RWPE2 (cell line): ENCODE results near the gene CALML5.

Source experiments
- ATAC-seq: fragments of 200-7000 bp; cut with Tn5 transposase; 3 replicates; pipeline ENCODE4 v1.9.1; 2021; ENCODE audit warnings: low read depth
- DNase-seq: peaks from one replicate; pipeline ENCODE4 v3.0.0-alpha.2; 2020; ENCODE audit warnings: low spot score
- H3K27ac ChIP-seq: fragments of 450-650 bp; 2 replicates; pipeline ENCODE4 v1.5.1; 2017; ENCODE audit warnings: mild to moderate bottlenecking; ENCODE audit not compliant: poor library complexity, severe bottlenecking
- H3K27me3 ChIP-seq: fragments of 250-450 bp; sonication (Bioruptor Pico); 2 replicates; pipeline ENCODE4 v1.5.1; 2021; ENCODE audit warnings: mild to moderate bottlenecking, moderate library complexity; ENCODE audit not compliant: insufficient read depth, poor library complexity, severe bottlenecking
- H3K36me3 ChIP-seq: fragments of 250-450 bp; sonication (Bioruptor Pico); 2 replicates; pipeline ENCODE4 v1.5.1; 2020; ENCODE audit warnings: low read depth, mild to moderate bottlenecking, moderate library complexity
- H3K4me1 ChIP-seq: fragments of 250-450 bp; sonication (Bioruptor Pico); 2 replicates; pipeline ENCODE4 v1.5.1; 2021; ENCODE audit warnings: mild to moderate bottlenecking, moderate library complexity; ENCODE audit not compliant: insufficient read depth, poor library complexity, severe bottlenecking
- H3K4me3 ChIP-seq: fragments of 250-450 bp; sonication (Bioruptor Pico); 2 replicates; pipeline ENCODE4 v1.5.1; 2021; ENCODE audit warnings: mild to moderate bottlenecking, moderate library complexity; ENCODE audit not compliant: severe bottlenecking
- H3K9me3 ChIP-seq: fragments of 250-450 bp; sonication (Bioruptor Pico); 2 replicates; pipeline ENCODE4 v1.5.1; 2021; ENCODE audit warnings: mild to moderate bottlenecking, moderate library complexity; ENCODE audit not compliant: severe bottlenecking
- TF ChIP-seq, protein P1 (sequence below): fragments of 450-650 bp; IDR thresholded peaks from one replicate; pipeline ENCODE4 v1.5.1; 2017; ENCODE audit warnings: mild to moderate bottlenecking, moderate library complexity; ENCODE audit not compliant: poor library complexity, severe bottlenecking

The CALML5 gene

GRCh38 chr10:5494611-5495010 lies 4.8 kb downstream of the CALML5 start:
- peaks cover 5% of the 10 kb centered on the region for H3K4me1 ChIP-seq

DNA sequence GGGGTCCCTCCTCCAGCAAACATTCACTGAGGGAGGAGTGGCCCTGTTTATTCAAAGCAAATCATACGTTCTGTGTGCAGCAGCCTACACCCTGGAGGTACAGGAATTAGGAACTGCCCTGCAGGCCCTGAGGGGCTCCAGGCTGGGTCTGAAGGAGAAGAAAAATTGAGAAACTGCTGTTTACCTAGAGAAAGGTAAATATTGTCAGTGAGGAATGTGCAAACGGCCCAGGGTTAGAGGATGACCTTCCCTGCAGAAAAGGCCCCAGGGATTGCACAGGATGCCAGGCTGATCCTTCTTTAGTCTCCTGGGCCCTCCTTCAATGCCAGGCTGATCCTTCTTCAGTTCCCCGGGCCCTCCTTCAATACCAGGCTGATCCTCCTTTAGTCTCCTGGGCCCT lies 5.7 kb downstream of the CALML5 start:
- no peaks in the 10 kb centered on the region for H3K36me3 ChIP-seq
- peaks cover 10% of the 10 kb centered on the region for H3K4me1 ChIP-seq
- ATAC-seq (peak; percentile 27), DNase-seq (peak; percentile 10)
- H3K27ac ChIP-seq = peak overlapping the region; percentile 13
- no peak overlapping the region for H3K4me3 ChIP-seq
- no peaks in the 10 kb centered on the region for H3K27me3 ChIP-seq
- TF ChIP-seq, protein P1, sequence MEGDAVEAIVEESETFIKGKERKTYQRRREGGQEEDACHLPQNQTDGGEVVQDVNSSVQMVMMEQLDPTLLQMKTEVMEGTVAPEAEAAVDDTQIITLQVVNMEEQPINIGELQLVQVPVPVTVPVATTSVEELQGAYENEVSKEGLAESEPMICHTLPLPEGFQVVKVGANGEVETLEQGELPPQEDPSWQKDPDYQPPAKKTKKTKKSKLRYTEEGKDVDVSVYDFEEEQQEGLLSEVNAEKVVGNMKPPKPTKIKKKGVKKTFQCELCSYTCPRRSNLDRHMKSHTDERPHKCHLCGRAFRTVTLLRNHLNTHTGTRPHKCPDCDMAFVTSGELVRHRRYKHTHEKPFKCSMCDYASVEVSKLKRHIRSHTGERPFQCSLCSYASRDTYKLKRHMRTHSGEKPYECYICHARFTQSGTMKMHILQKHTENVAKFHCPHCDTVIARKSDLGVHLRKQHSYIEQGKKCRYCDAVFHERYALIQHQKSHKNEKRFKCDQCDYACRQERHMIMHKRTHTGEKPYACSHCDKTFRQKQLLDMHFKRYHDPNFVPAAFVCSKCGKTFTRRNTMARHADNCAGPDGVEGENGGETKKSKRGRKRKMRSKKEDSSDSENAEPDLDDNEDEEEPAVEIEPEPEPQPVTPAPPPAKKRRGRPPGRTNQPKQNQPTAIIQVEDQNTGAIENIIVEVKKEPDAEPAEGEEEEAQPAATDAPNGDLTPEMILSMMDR = no peak
- no peaks in the 10 kb centered on the region for H3K9me3 ChIP-seq

More at GRCh38 chr10:5494611-5495010, 4.8 kb downstream of the CALML5 start:
- Histone ChIP-seq H3K27ac (no peak overlapping the region), H3K27me3 (no peaks in the 10 kb centered on the region), H3K36me3 (no peaks in the 10 kb centered on the region), H3K4me3 (no peak overlapping the region), H3K9me3 (no peaks in the 10 kb centered on the region)
- no peak for ATAC-seq
- DNase-seq = no peak
- TF ChIP-seq, protein P1 = no peak

DNA sequence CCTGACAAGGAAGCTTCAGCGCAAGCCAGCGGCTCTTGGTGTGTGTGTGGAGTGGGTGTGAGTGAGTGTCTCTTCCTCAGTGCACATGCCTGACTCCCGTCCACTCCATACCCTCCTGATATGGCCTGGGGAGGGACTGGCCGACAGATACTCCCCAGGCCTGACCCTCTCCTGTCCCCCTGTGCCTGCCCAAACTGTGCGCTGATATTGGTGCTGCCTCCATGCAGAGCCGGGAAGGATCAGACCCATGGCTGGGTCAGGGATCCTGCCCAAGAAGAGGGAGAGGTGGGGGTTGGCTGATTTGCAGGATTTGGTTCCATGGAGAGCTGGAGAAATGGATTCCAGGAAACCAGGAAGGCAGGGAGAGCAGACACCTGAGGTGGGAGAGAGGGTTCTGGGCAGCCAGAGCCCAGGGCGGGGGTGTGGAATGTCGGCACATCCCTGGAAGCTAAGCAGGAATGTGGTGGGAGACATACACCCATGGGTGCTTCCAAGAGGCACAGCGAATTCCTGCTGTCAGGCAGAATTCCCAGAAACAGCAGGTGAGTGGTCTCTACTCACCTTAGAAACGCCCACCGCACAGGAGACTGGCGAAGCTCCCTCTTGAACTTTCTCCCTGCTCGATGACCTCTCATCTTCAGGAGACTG lies 6.3 kb downstream of the CALML5 start:
- ATAC-seq = no peak
- no peaks in the 10 kb centered on the region for H3K9me3 ChIP-seq

DNA sequence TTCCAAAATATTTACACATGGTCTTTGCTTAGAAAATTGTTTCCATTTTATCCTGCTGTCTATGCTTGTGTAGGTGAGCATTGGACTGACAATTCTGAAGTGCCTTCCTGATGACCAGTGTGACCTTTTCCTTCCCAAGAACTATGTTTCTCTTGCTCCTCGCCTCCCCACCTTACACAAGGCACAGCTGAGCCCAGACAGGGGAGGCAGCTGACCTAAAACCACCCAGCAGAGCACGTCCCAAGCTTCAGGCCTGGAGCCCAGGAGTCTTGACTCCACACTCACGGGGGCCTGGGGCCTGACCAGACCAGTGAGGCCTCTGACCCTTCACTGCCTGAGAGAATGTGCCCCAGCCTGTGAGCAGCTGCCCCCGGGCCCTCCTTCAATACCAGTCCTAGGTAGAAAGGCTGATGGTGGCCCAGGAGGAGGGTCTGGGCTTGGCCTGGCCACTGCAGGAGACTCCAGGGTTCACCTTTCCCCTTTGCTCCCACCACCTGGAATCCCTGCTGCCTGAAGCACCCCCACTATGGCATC lies 7.0 kb downstream of the CALML5 start:
- Histone ChIP-seq H3K27ac (no peak overlapping the region), H3K4me1 (peaks cover 17% of the 10 kb centered on the region)

More for the DNA sequence above, 6.3 kb downstream of the CALML5 start:
- peaks cover 13% of the 10 kb centered on the region for H3K4me1 ChIP-seq
- TF ChIP-seq, protein P1 = no peak
- no peaks in the 10 kb centered on the region for H3K36me3 ChIP-seq
- H3K27me3 ChIP-seq = no peaks in the 10 kb centered on the region
- peak overlapping the region; percentile 13 for H3K27ac ChIP-seq
- DNase-seq = peak; percentile 27
- H3K4me3 ChIP-seq = no peak overlapping the region

More for the DNA sequence above, 7.0 kb downstream of the CALML5 start:
- no peak for DNase-seq
- H3K4me3 ChIP-seq = no peak overlapping the region
- H3K36me3 ChIP-seq = no peaks in the 10 kb centered on the region
- H3K9me3 ChIP-seq = no peaks in the 10 kb centered on the region
- no peak for ATAC-seq
- H3K27me3 ChIP-seq = no peaks in the 10 kb centered on the region
- TF ChIP-seq, protein P1 = no peak
